ENCODE data around the gene ADAMTSL1. TPM values are rescaled to one million over a fixed set of nuclear protein-coding genes. Genes with fewer than 3 reads are reported as not detected.

The ADAMTSL1 gene
- total and polyA plus RNA-seq, 4 donors = 0.31 to 3.4 (median 1.9) TPM

DNA sequence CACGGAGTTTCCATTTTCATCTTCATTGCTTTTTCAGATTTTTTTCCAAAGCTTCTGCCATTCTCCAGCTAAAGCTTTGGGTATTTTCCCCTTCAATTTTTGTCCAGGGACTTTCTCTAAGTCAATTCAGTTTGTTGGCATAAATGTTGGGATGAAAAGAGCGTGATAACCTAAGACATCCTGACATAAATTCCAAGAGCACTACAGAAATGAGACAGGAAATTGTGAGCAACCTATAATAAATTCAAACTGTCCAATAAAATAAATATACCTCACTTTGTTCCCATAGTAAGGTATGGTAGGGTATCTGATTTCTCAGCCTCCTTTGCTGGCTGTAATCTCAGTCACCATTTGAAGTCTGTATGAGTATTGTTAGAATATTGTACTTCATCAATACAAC lies 8.4 kb downstream of the ADAMTSL1 start:
- Histone ChIP-seq H3K9ac (ENCODE audit: low read depth in 1 of 2, low read length in 2 of 2) (no peak overlapping the region), H3K36me3 (ENCODE audit: control insufficient read depth in 4 of 4, insufficient read depth in 3 of 4, low read depth in 1 of 4, low read length in 3 of 4) (no peaks in the 10 kb centered on the region), H3K9me3 (ENCODE audit: control insufficient read depth in 4 of 4, low read length in 3 of 4) (no peaks in the 10 kb centered on the region), H3K27me3 (ENCODE audit: control insufficient read depth in 4 of 4, insufficient read depth in 4 of 4, low read length in 3 of 4) (no peaks in the 10 kb centered on the region), H3K4me3 (ENCODE audit: low read depth in 1 of 3, low read length in 3 of 3) (no peak overlapping the region), H3K27ac (ENCODE audit: low read depth in 1 of 2, low read length in 2 of 2) (no peak overlapping the region), H3K4me1 (ENCODE audit: control insufficient read depth in 4 of 4, insufficient read depth in 4 of 4, low read length in 3 of 4) (no peaks in the 10 kb centered on the region)
- 83% methylated on average over 2 of the region's 2 CpGs for WGBS
- TF ChIP-seq GABPA (IDR thresholded peaks at IDR 0.05 in 1 of 2, conservative IDR thresholded peaks at IDR 0.05 in 1 of 2) = no peak
- TF ChIP-seq, protein P1, sequence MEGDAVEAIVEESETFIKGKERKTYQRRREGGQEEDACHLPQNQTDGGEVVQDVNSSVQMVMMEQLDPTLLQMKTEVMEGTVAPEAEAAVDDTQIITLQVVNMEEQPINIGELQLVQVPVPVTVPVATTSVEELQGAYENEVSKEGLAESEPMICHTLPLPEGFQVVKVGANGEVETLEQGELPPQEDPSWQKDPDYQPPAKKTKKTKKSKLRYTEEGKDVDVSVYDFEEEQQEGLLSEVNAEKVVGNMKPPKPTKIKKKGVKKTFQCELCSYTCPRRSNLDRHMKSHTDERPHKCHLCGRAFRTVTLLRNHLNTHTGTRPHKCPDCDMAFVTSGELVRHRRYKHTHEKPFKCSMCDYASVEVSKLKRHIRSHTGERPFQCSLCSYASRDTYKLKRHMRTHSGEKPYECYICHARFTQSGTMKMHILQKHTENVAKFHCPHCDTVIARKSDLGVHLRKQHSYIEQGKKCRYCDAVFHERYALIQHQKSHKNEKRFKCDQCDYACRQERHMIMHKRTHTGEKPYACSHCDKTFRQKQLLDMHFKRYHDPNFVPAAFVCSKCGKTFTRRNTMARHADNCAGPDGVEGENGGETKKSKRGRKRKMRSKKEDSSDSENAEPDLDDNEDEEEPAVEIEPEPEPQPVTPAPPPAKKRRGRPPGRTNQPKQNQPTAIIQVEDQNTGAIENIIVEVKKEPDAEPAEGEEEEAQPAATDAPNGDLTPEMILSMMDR (IDR thresholded peaks at IDR 0.05; ENCODE audit: low read depth, low read length, missing input control) = no peak
- no peak for TF ChIP-seq FOXA1 (IDR thresholded peaks at IDR 0.05)
- TF ChIP-seq FOXA2 (IDR thresholded peaks at IDR 0.05) = no peak
- TF ChIP-seq, protein P2, sequence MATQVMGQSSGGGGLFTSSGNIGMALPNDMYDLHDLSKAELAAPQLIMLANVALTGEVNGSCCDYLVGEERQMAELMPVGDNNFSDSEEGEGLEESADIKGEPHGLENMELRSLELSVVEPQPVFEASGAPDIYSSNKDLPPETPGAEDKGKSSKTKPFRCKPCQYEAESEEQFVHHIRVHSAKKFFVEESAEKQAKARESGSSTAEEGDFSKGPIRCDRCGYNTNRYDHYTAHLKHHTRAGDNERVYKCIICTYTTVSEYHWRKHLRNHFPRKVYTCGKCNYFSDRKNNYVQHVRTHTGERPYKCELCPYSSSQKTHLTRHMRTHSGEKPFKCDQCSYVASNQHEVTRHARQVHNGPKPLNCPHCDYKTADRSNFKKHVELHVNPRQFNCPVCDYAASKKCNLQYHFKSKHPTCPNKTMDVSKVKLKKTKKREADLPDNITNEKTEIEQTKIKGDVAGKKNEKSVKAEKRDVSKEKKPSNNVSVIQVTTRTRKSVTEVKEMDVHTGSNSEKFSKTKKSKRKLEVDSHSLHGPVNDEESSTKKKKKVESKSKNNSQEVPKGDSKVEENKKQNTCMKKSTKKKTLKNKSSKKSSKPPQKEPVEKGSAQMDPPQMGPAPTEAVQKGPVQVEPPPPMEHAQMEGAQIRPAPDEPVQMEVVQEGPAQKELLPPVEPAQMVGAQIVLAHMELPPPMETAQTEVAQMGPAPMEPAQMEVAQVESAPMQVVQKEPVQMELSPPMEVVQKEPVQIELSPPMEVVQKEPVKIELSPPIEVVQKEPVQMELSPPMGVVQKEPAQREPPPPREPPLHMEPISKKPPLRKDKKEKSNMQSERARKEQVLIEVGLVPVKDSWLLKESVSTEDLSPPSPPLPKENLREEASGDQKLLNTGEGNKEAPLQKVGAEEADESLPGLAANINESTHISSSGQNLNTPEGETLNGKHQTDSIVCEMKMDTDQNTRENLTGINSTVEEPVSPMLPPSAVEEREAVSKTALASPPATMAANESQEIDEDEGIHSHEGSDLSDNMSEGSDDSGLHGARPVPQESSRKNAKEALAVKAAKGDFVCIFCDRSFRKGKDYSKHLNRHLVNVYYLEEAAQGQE (IDR thresholded peaks at IDR 0.05) = no peak
- TF ChIP-seq HNF4A (conservative IDR thresholded peaks at IDR 0.05) = no peak
- no peak for TF ChIP-seq YY1 (IDR thresholded peaks at IDR 0.05)
- no peak for TF ChIP-seq RAD21 (IDR thresholded peaks at IDR 0.05)
- TF ChIP-seq, protein P3, sequence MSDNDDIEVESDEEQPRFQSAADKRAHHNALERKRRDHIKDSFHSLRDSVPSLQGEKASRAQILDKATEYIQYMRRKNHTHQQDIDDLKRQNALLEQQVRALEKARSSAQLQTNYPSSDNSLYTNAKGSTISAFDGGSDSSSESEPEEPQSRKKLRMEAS (IDR thresholded peaks at IDR 0.05) = no peak
- TF ChIP-seq SP1 (IDR thresholded peaks at IDR 0.05) = no peak
- no peak for TF ChIP-seq TAF1 (conservative IDR thresholded peaks at IDR 0.05)
- no peak for TF ChIP-seq EGR1 (IDR thresholded peaks at IDR 0.05; ENCODE audit: low read depth in 2 of 2)
- TF ChIP-seq, protein P4, sequence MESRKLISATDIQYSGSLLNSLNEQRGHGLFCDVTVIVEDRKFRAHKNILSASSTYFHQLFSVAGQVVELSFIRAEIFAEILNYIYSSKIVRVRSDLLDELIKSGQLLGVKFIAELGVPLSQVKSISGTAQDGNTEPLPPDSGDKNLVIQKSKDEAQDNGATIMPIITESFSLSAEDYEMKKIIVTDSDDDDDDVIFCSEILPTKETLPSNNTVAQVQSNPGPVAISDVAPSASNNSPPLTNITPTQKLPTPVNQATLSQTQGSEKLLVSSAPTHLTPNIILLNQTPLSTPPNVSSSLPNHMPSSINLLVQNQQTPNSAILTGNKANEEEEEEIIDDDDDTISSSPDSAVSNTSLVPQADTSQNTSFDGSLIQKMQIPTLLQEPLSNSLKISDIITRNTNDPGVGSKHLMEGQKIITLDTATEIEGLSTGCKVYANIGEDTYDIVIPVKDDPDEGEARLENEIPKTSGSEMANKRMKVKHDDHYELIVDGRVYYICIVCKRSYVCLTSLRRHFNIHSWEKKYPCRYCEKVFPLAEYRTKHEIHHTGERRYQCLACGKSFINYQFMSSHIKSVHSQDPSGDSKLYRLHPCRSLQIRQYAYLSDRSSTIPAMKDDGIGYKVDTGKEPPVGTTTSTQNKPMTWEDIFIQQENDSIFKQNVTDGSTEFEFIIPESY (IDR thresholded peaks at IDR 0.05) = no peak
- TF ChIP-seq, protein P5, sequence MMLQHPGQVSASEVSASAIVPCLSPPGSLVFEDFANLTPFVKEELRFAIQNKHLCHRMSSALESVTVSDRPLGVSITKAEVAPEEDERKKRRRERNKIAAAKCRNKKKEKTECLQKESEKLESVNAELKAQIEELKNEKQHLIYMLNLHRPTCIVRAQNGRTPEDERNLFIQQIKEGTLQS (IDR thresholded peaks at IDR 0.05) = no peak
- no peak for TF ChIP-seq RXRA (IDR thresholded peaks at IDR 0.05)
- TF ChIP-seq JUND (IDR thresholded peaks at IDR 0.05) = no peak
- no peak for TF ChIP-seq HNF4G (IDR thresholded peaks at IDR 0.05)
- DNase-seq (ENCODE audit: low spot score) = no peak

DNA sequence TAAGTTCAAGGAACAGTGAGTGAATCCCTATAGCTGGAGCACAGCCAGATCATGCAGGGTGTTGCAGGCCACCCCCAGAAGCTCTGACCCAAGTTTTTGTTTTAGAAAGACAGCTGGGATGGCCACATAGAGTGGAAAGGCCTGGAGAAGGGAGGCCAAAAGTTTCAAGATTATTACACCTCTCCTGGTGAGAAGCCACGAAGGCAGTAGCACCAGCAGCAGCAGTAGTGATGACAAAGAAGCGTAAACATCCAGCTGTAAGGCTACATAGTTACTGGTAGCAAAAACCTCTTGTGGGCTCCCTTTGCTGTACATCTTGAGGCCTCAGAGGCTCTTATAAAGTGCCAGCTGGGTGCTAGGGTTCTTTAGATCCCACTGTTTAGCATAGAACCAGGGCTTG lies 11.8 kb downstream of the ADAMTSL1 start:
- DNase-seq (ENCODE audit: low spot score) = no peak
- H3K9ac ChIP-seq (ENCODE audit: low read depth in 1 of 2, low read length in 2 of 2) = no peak overlapping the region
- H3K27me3 ChIP-seq (ENCODE audit: control insufficient read depth in 4 of 4, insufficient read depth in 4 of 4, low read length in 3 of 4) = no peaks in the 10 kb centered on the region
- H3K27ac ChIP-seq (ENCODE audit: low read depth in 1 of 2, low read length in 2 of 2) = no peak overlapping the region
- WGBS = 85% methylated on average over 2 of the region's 2 CpGs
- H3K9me3 ChIP-seq (ENCODE audit: control insufficient read depth in 4 of 4, low read length in 3 of 4) = no peaks in the 10 kb centered on the region
- H3K4me3 ChIP-seq (ENCODE audit: low read depth in 1 of 3, low read length in 3 of 3) = no peak overlapping the region
- no peaks in the 10 kb centered on the region for H3K4me1 ChIP-seq (ENCODE audit: control insufficient read depth in 4 of 4, insufficient read depth in 4 of 4, low read length in 3 of 4)
- no peaks in the 10 kb centered on the region for H3K36me3 ChIP-seq (ENCODE audit: control insufficient read depth in 4 of 4, insufficient read depth in 3 of 4, low read depth in 1 of 4, low read length in 3 of 4)
- no peak for TF ChIP-seq GABPA (IDR thresholded peaks at IDR 0.05 in 1 of 2, conservative IDR thresholded peaks at IDR 0.05 in 1 of 2)
- TF ChIP-seq, protein P1 (IDR thresholded peaks at IDR 0.05; ENCODE audit: low read depth, low read length, missing input control) = no peak
- no peak for TF ChIP-seq RAD21 (IDR thresholded peaks at IDR 0.05)
- no peak for TF ChIP-seq HNF4G (IDR thresholded peaks at IDR 0.05)
- no peak for TF ChIP-seq EGR1 (IDR thresholded peaks at IDR 0.05; ENCODE audit: low read depth in 2 of 2)
- TF ChIP-seq NR2F2 (IDR thresholded peaks at IDR 0.05) = no peak
- TF ChIP-seq RXRA (IDR thresholded peaks at IDR 0.05) = no peak
- TF ChIP-seq, protein P3 (IDR thresholded peaks at IDR 0.05) = no peak
- TF ChIP-seq, protein P4 (IDR thresholded peaks at IDR 0.05) = no peak
- no peak for TF ChIP-seq SP1 (IDR thresholded peaks at IDR 0.05)
- no peak for TF ChIP-seq FOXA2 (IDR thresholded peaks at IDR 0.05)
- TF ChIP-seq, protein P5 (IDR thresholded peaks at IDR 0.05) = no peak
- TF ChIP-seq HNF4A (conservative IDR thresholded peaks at IDR 0.05) = no peak
- TF ChIP-seq FOXA1 (IDR thresholded peaks at IDR 0.05) = no peak
- TF ChIP-seq JUND (IDR thresholded peaks at IDR 0.05) = no peak
- no peak for TF ChIP-seq TAF1 (conservative IDR thresholded peaks at IDR 0.05)
